Measurements from ENCODE around the gene JPH4.

- TF ChIP-seq JUN (IDR thresholded peaks at IDR 0.05; ENCODE audit: low read depth, low read length) (no peak), EZH2 (IDR thresholded peaks at IDR 0.05; ENCODE audit: low read depth, low read length, severe bottlenecking) (no peak), RAD21 (IDR thresholded peaks at IDR 0.05 in 1 of 2, conservative IDR thresholded peaks at IDR 0.05 in 1 of 2; ENCODE audit: low read depth in 2 of 2, low read length in 2 of 2) (no peak), SRF (IDR thresholded peaks at IDR 0.05; ENCODE audit: low read depth, low read length) (no peak), YY1 (IDR thresholded peaks at IDR 0.05; ENCODE audit: low read depth, low read length) (no peak), EP300 (IDR thresholded peaks at IDR 0.05; ENCODE audit: borderline replicate concordance in 1 of 2, low read depth in 2 of 2, low read length in 2 of 2) (no peak), RFX5 (IDR thresholded peaks at IDR 0.05; ENCODE audit: borderline replicate concordance, low read depth, low read length) (no peak), KDM1A (IDR thresholded peaks at IDR 0.05; ENCODE audit: borderline replicate concordance, low read length) (no peak), MAFK (IDR thresholded peaks at IDR 0.05; ENCODE audit: low read depth, low read length) (no peak), CREB1 (IDR thresholded peaks at IDR 0.05) (no peak)
- TF ChIP-seq, protein P1, sequence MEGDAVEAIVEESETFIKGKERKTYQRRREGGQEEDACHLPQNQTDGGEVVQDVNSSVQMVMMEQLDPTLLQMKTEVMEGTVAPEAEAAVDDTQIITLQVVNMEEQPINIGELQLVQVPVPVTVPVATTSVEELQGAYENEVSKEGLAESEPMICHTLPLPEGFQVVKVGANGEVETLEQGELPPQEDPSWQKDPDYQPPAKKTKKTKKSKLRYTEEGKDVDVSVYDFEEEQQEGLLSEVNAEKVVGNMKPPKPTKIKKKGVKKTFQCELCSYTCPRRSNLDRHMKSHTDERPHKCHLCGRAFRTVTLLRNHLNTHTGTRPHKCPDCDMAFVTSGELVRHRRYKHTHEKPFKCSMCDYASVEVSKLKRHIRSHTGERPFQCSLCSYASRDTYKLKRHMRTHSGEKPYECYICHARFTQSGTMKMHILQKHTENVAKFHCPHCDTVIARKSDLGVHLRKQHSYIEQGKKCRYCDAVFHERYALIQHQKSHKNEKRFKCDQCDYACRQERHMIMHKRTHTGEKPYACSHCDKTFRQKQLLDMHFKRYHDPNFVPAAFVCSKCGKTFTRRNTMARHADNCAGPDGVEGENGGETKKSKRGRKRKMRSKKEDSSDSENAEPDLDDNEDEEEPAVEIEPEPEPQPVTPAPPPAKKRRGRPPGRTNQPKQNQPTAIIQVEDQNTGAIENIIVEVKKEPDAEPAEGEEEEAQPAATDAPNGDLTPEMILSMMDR (IDR thresholded peaks at IDR 0.05; ENCODE audit: control extremely low read depth in 1 of 3, insufficient read depth in 1 of 3, low read depth in 1 of 3, low read length in 3 of 3): no peak
Observed at GRCh38 chr14:23609001-23609400, 30.4 kb upstream of the JPH4 start.

Measured in H1 (cell line).